Endodermal cell (in vitro differentiated cells): ENCODE data around the gene TDRD12. TPM values are rescaled to one million over a fixed set of nuclear protein-coding genes. Genes with fewer than 3 reads are reported as not detected.
"Not testable (repeated sequence)": the region's sequence is repeated elsewhere in the genome, so short reads cannot be mapped to it uniquely, and the experiment has no call there.

ENCODE experiments used
- DNase-seq: peaks from one replicate; pipeline ENCODE4 v3.0.0-alpha.2; 2017
- H3K27ac ChIP-seq: 2 replicates; pipeline ENCODE4 v1.5.1; 2013; ENCODE audit warnings: mild to moderate bottlenecking, low read depth, low read length, moderate library complexity
- H3K27me3 ChIP-seq: 2 replicates; pipeline ENCODE4 v1.6.1; 2013; ENCODE audit warnings: mild to moderate bottlenecking, low read length, moderate library complexity; ENCODE audit not compliant: insufficient read depth, control insufficient read depth, poor library complexity, severe bottlenecking
- H3K36me3 ChIP-seq: 2 replicates; pipeline ENCODE4 v1.7.0; 2013; ENCODE audit warnings: mild to moderate bottlenecking, low read length, moderate library complexity; ENCODE audit not compliant: control insufficient read depth, insufficient read depth
- H3K4me1 ChIP-seq: one replicate; pipeline ENCODE4 v1.7.0; 2013; ENCODE audit warnings: low read length; ENCODE audit not compliant: control insufficient read depth, insufficient read depth
- H3K4me3 ChIP-seq: 2 replicates; pipeline ENCODE4 v1.5.1; 2013; ENCODE audit warnings: mild to moderate bottlenecking, low read length, moderate library complexity
- H3K9ac ChIP-seq: 2 replicates; pipeline ENCODE4 v1.6.1; 2013; ENCODE audit warnings: mild to moderate bottlenecking, low read length, moderate library complexity; ENCODE audit not compliant: poor library complexity, severe bottlenecking; ENCODE audit errors: extremely low read depth
- H3K9me3 ChIP-seq: 2 replicates; pipeline ENCODE4 v1.6.1; 2013; ENCODE audit warnings: mild to moderate bottlenecking, low read length, moderate library complexity; ENCODE audit not compliant: control insufficient read depth
- H3K27ac Mint-ChIP-seq: 2 replicates; pipeline ENCODE4 v1.8.0; 2020; ENCODE audit warnings: mixed read lengths
- H3K27me3 Mint-ChIP-seq: 2 replicates; pipeline ENCODE4 v1.8.0; 2021; ENCODE audit warnings: mild to moderate bottlenecking, mixed read lengths; ENCODE audit not compliant: insufficient read depth
- H3K36me3 Mint-ChIP-seq: 2 replicates; pipeline ENCODE4 v1.8.0; 2020; ENCODE audit warnings: low read depth, mixed read lengths
- H3K4me1 Mint-ChIP-seq: 2 replicates; pipeline ENCODE4 v1.8.0; 2020; ENCODE audit warnings: mixed read lengths
- H3K4me3 Mint-ChIP-seq: 2 replicates; pipeline ENCODE4 v1.8.0; 2020; ENCODE audit warnings: mild to moderate bottlenecking, moderate library complexity, mixed read lengths
- H3K9me3 Mint-ChIP-seq: 2 replicates; pipeline ENCODE4 v1.8.0; 2020; ENCODE audit warnings: mild to moderate bottlenecking, mixed read lengths
- CTCF ChIP-seq: fragments of 200-600 bp; sonication (generic); conservative IDR thresholded peaks from 2 replicates; pipeline ENCODE4 v1.5.0; 2021; ENCODE audit warnings: antibody characterized with exemption, mild to moderate bottlenecking
- WGBS, 2 experiments: methylation state at CpG; one replicate each; pipeline versions ENCODE4 v1.1.5 to v1.1.7; 2013; ENCODE audit warnings: missing lambda C conversion rate in 2 of 2, mixed read lengths in 1 of 2; ENCODE audit not compliant: insufficient coverage in 1 of 2, insufficient read length in 1 of 2; 5-methylcytosine and 5-hydroxymethylcytosine counted together
- total RNA-seq, 2 donors: library from RNA; stranded (reverse); fragmentation: NEBNext Ultra II Directional in 1 of 2; extraction: Animal tissue kit (Norgen Biotek cat#: 25700) in 1 of 2; gene quantifications; 2 replicates in 1 of 2; 3 replicates in 1 of 2; pipeline ENCODE4 v1.2.1, GENCODE V29; 2021

Gene TDRD12
- total RNA-seq, 2 donors from 2014 or later, result 0.20 to 0.84 TPM

- no peak for TF ChIP-seq CTCF
- Histone ChIP-seq H3K9ac (no peak overlapping the region), H3K36me3 (no peaks in the 10 kb centered on the region), H3K4me1 (no peaks in the 10 kb centered on the region), H3K27me3 (no peaks in the 10 kb centered on the region), H3K27ac (no peak overlapping the region), H3K9me3 (no peaks in the 10 kb centered on the region), H3K4me3 (no peak overlapping the region)
- Mint-ChIP-seq H3K27me3 (no peaks in the 10 kb centered on the region), H3K36me3 (no peaks in the 10 kb centered on the region), H3K27ac (no peak overlapping the region), H3K9me3 (peaks cover 6% of the 10 kb centered on the region), H3K4me1 (no peaks in the 10 kb centered on the region), H3K4me3 (no peak overlapping the region)
- 75 to 86% methylated on average over 3 to 6 of the region's 6 CpGs for WGBS, 2 experiments
- no peak for DNase-seq
Measured at GRCh38 chr19:32852216-32852615, 132.6 kb downstream of the TDRD12 start.

GRCh38 chr19:32856818-32857217 is 137.3 kb downstream of the TDRD12 start:
- H3K9me3 ChIP-seq, H3K27ac ChIP-seq, H3K4me3 Mint-ChIP-seq, H3K4me1 Mint-ChIP-seq, H3K4me3 ChIP-seq, DNase-seq, H3K36me3 ChIP-seq, H3K4me1 ChIP-seq, H3K27me3 Mint-ChIP-seq, H3K9me3 Mint-ChIP-seq, H3K36me3 Mint-ChIP-seq, H3K27me3 ChIP-seq, H3K9ac ChIP-seq, H3K27ac Mint-ChIP-seq: not testable (repeated sequence)
- WGBS, 2 experiments, result 92 to 96% methylated on average over 6 to 7 of the region's 7 CpGs

GRCh38 chr19:32857584-32857983 is 138.0 kb downstream of the TDRD12 start:
- WGBS, 2 experiments, result 96 to 100% methylated on average over 1 to 5 of the region's 5 CpGs
- H3K9me3 Mint-ChIP-seq, result no peaks in the 10 kb centered on the region
- no peak overlapping the region for H3K27ac Mint-ChIP-seq
- no peak overlapping the region for H3K9ac ChIP-seq
- H3K27me3 ChIP-seq, result no peaks in the 10 kb centered on the region
- TF ChIP-seq CTCF, result no peak
- H3K36me3 ChIP-seq, result no peaks in the 10 kb centered on the region
- no peaks in the 10 kb centered on the region for H3K4me1 Mint-ChIP-seq
- no peaks in the 10 kb centered on the region for H3K36me3 Mint-ChIP-seq
- no peak overlapping the region for H3K27ac ChIP-seq
- no peak overlapping the region for H3K4me3 Mint-ChIP-seq
- no peak for DNase-seq
- peaks cover 1% of the 10 kb centered on the region for H3K27me3 Mint-ChIP-seq
- H3K4me3 ChIP-seq, result no peak overlapping the region
- no peaks in the 10 kb centered on the region for H3K4me1 ChIP-seq
- H3K9me3 ChIP-seq, result no peaks in the 10 kb centered on the region

DNA sequence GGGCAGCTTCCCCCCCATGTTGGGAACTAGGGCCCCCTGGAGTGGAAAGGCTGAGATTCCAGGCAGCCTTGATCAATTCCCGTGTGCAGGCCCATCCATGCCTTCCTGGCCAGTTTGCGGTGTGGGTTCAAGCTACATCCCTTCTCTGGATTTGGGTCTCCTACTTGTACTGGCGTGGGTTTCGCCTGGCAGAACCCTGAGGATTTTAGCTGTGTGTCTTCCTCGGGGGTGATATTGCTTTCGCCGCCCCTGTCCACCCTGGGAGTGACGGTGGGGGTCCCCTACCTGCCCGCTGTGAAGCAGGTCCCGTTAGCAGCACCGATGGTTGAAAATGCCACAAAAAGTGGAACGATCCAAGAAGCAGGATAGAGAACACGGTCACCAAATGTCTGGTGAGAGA is 138.6 kb downstream of the TDRD12 start:
- H3K4me3 ChIP-seq, result no peak overlapping the region
- H3K36me3 ChIP-seq, result no peaks in the 10 kb centered on the region
- no peak overlapping the region for H3K27ac ChIP-seq
- 94 to 95% methylated on average over 8 to 13 of the region's 13 CpGs for WGBS, 2 experiments
- no peak overlapping the region for H3K9ac ChIP-seq
- H3K9me3 ChIP-seq, result no peaks in the 10 kb centered on the region
- Mint-ChIP-seq H3K4me1 (no peaks in the 10 kb centered on the region), H3K9me3 (no peaks in the 10 kb centered on the region), H3K27me3 (peaks cover 1% of the 10 kb centered on the region), H3K27ac (no peak overlapping the region), H3K36me3 (no peaks in the 10 kb centered on the region), H3K4me3 (no peak overlapping the region)
- TF ChIP-seq CTCF, result no peak
- no peak for DNase-seq
- H3K27me3 ChIP-seq, result no peaks in the 10 kb centered on the region
- H3K4me1 ChIP-seq, result no peaks in the 10 kb centered on the region
